ENCODE measurements around the gene OR2T4.

The OR2T4 gene

DNA sequence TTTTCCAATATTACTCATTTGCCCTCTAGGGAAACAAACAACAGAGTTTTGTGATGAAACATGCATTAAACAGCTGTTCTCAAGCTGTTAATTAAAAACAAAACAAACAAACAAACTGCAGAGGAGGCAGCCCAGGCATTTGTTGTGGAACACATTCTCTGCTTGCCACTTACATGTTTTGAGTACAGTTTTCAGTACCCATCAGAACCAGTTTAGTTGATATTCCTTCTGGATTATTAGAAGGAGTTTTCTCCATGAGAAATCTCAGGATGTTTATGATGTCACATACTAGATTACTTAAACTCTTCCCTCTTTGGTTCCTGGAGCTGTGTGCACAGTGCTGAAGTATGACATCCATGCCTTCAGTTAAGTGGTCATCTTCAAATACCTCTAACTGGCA lies 14.0 kb downstream of the OR2T4 start, which contains the start of gene OR2T6:
Gene OR2T6, plus strand, starts transcription at position 301 of the 400 bp plus-strand sequence. CDS start 11,863 bp downstream, outside the sequence.
- no peaks in the 10 kb centered on the region for H3K9me3 ChIP-seq (ENCODE audit: low read length)
- no peaks in the 10 kb centered on the region for H3K79me2 ChIP-seq (ENCODE audit: insufficient read depth, low read length)
- TF ChIP-seq, protein P1, sequence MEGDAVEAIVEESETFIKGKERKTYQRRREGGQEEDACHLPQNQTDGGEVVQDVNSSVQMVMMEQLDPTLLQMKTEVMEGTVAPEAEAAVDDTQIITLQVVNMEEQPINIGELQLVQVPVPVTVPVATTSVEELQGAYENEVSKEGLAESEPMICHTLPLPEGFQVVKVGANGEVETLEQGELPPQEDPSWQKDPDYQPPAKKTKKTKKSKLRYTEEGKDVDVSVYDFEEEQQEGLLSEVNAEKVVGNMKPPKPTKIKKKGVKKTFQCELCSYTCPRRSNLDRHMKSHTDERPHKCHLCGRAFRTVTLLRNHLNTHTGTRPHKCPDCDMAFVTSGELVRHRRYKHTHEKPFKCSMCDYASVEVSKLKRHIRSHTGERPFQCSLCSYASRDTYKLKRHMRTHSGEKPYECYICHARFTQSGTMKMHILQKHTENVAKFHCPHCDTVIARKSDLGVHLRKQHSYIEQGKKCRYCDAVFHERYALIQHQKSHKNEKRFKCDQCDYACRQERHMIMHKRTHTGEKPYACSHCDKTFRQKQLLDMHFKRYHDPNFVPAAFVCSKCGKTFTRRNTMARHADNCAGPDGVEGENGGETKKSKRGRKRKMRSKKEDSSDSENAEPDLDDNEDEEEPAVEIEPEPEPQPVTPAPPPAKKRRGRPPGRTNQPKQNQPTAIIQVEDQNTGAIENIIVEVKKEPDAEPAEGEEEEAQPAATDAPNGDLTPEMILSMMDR (IDR thresholded peaks at IDR 0.05; ENCODE audit: low read length): no peak
- TF ChIP-seq EZH2 (IDR thresholded peaks at IDR 0.05; ENCODE audit: borderline replicate concordance, low read length): no peak
- H3K4me1 ChIP-seq (ENCODE audit: insufficient read depth, low read length, severe bottlenecking): no peaks in the 10 kb centered on the region
- H3K27me3 ChIP-seq (ENCODE audit: insufficient read depth, low read length): no peaks in the 10 kb centered on the region
- no peak within 1 kb of the TSS for H3K4me2 ChIP-seq (ENCODE audit: low read length)
- H3K27ac ChIP-seq (ENCODE audit: low read depth, low read length, poor library complexity, severe bottlenecking): no peak within 1 kb of the TSS
- H3K36me3 ChIP-seq (ENCODE audit: insufficient read depth, low read length): no peaks in the 10 kb centered on the region
- H4K20me1 ChIP-seq (ENCODE audit: insufficient read depth, low read length): no peaks in the 10 kb centered on the region
- no peak within 1 kb of the TSS for H2AFZ ChIP-seq (ENCODE audit: low read length)
- no peaks in the 10 kb centered on the region for H3K9me2 ChIP-seq (ENCODE audit: low read depth, low read length)
- no peaks in the 10 kb centered on the region for H3F3A ChIP-seq (ENCODE audit: insufficient read depth, low read length)
- H3K9ac ChIP-seq (ENCODE audit: low read length): no peak within 1 kb of the TSS
- H3K4me3 ChIP-seq (ENCODE audit: low read depth, low read length, poor library complexity, severe bottlenecking): no peak within 1 kb of the TSS

- Histone ChIP-seq H3K27ac (ENCODE audit: low read depth, low read length, poor library complexity, severe bottlenecking) (no peak overlapping the region), H3K27me3 (ENCODE audit: insufficient read depth, low read length) (no peaks in the 10 kb centered on the region), H3K9ac (ENCODE audit: low read length) (no peak overlapping the region), H3K4me3 (ENCODE audit: low read depth, low read length, poor library complexity, severe bottlenecking) (no peak overlapping the region), H3K79me2 (ENCODE audit: insufficient read depth, low read length) (no peaks in the 10 kb centered on the region), H3K9me3 (ENCODE audit: low read length) (no peaks in the 10 kb centered on the region), H4K20me1 (ENCODE audit: insufficient read depth, low read length) (no peaks in the 10 kb centered on the region), H3K36me3 (ENCODE audit: insufficient read depth, low read length) (no peaks in the 10 kb centered on the region), H3K4me2 (ENCODE audit: low read length) (no peak overlapping the region), H3F3A (ENCODE audit: insufficient read depth, low read length) (no peaks in the 10 kb centered on the region), H3K4me1 (ENCODE audit: insufficient read depth, low read length, severe bottlenecking) (no peaks in the 10 kb centered on the region), H2AFZ (ENCODE audit: low read length) (no peak overlapping the region), H3K9me2 (ENCODE audit: low read depth, low read length) (no peaks in the 10 kb centered on the region)
- TF ChIP-seq, protein P1 (IDR thresholded peaks at IDR 0.05; ENCODE audit: low read length): no peak
- TF ChIP-seq EZH2 (IDR thresholded peaks at IDR 0.05; ENCODE audit: borderline replicate concordance, low read length): no peak
Observed at GRCh38 chr1:248376916-248377315, 15.5 kb downstream of the OR2T4 start.

DNA sequence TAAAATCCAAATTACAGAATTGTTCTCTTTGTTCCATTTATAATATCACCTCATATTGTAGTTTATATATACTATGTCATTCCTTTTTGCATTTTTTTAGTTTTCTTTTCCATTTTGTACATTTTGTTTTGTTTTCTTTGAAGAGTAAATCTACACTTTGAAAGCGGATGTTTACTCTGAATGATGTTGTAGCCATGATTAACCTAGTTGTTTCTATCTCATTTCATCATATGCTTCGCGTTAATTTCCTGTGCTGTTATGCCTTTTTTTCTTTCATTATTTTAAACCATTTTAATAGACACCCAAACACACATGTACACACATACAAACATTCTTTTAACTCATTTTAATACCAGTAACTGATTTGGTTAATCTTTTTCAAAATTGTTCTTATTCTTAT lies 19.4 kb downstream of the OR2T4 start:
- no peak overlapping the region for H2AFZ ChIP-seq (ENCODE audit: low read length)
- no peaks in the 10 kb centered on the region for H3F3A ChIP-seq (ENCODE audit: insufficient read depth, low read length)
- H3K27ac ChIP-seq (ENCODE audit: low read depth, low read length, poor library complexity, severe bottlenecking): no peak overlapping the region
- no peaks in the 10 kb centered on the region for H3K27me3 ChIP-seq (ENCODE audit: insufficient read depth, low read length)
- H3K4me3 ChIP-seq (ENCODE audit: low read depth, low read length, poor library complexity, severe bottlenecking): no peak overlapping the region
- H3K4me1 ChIP-seq (ENCODE audit: insufficient read depth, low read length, severe bottlenecking): no peaks in the 10 kb centered on the region
- H3K79me2 ChIP-seq (ENCODE audit: insufficient read depth, low read length): no peaks in the 10 kb centered on the region
- no peaks in the 10 kb centered on the region for H3K9me3 ChIP-seq (ENCODE audit: low read length)
- no peak overlapping the region for H3K9ac ChIP-seq (ENCODE audit: low read length)
- H4K20me1 ChIP-seq (ENCODE audit: insufficient read depth, low read length): no peaks in the 10 kb centered on the region
- no peaks in the 10 kb centered on the region for H3K9me2 ChIP-seq (ENCODE audit: low read depth, low read length)
- H3K36me3 ChIP-seq (ENCODE audit: insufficient read depth, low read length): no peaks in the 10 kb centered on the region
- TF ChIP-seq EZH2 (IDR thresholded peaks at IDR 0.05; ENCODE audit: borderline replicate concordance, low read length): no peak
- TF ChIP-seq, protein P1 (IDR thresholded peaks at IDR 0.05; ENCODE audit: low read length): no peak
- H3K4me2 ChIP-seq (ENCODE audit: low read length): no peak overlapping the region

All from OCI-LY1 (cell line).